B cell (primary cell): ENCODE measurements around the gene C1QTNF6. TPM values are rescaled to one million over a fixed set of nuclear protein-coding genes. Genes with fewer than 3 reads are reported as not detected.

Experiments used
- ATAC-seq: fragments of 200-7000 bp; cut with Tn5 transposase; one replicate; pipeline ENCODE4 v1.10.0; 2021; ENCODE audit warnings: low read depth, mild to moderate bottlenecking, moderate number of reproducible peaks, moderate library complexity
- CTCF ChIA-PET: fragments of 350-600 bp; sonication (Branson Sonifier 250); formaldehyde crosslinking; loops from one replicate; lab custom pipeline; 2021; ENCODE audit warnings: antibody characterized with exemption, inconsistent platforms; lab: Charles Lee
- POLR2A ChIA-PET: fragments of 350-600 bp; sonication (Branson Sonifier 250); formaldehyde crosslinking; loops from one replicate; lab custom pipeline; 2021; ENCODE audit warnings: antibody characterized with exemption; lab: Charles Lee
- DNase-seq: peaks from one replicate; pipeline ENCODE4 v3.0.0; 2013
- H2AFZ ChIP-seq: 2 replicates; pipeline ENCODE4 v1.6.1; 2012; ENCODE audit warnings: mild to moderate bottlenecking, low read depth, low read length; ENCODE audit not compliant: insufficient read depth, poor library complexity, severe bottlenecking
- H3K27ac ChIP-seq, 2 donors: 1 replicate in 1 of 2; 2 replicates in 1 of 2; pipeline ENCODE4 v1.5.1; 2012 to 2013; ENCODE audit warnings: low read length in 2 of 2, mild to moderate bottlenecking in 2 of 2, moderate library complexity in 1 of 2
- H3K27me3 ChIP-seq, 4 experiments: fragments of 200-600 bp in 1 of 4; sonication (generic) in 1 of 4; replicated peaks in 1 of 4; 1 replicate in 2 of 4; 2 replicates in 2 of 4; pipeline versions ENCODE4 v1.6.1 to v1.7.0; 2013 to 2016; ENCODE audit warnings: low read length in 3 of 4, mild to moderate bottlenecking in 2 of 4, mixed read lengths in 1 of 4, moderate library complexity in 1 of 4; ENCODE audit not compliant: insufficient read depth in 4 of 4, control insufficient read depth in 3 of 4; ENCODE audit errors: control extremely low read depth in 1 of 4
- H3K36me3 ChIP-seq, 2 experiments: replicated peaks in 1 of 2; 1 replicate in 1 of 2; 2 replicates in 1 of 2; pipeline versions ENCODE4 v1.6.1 to v1.7.1; 2013; ENCODE audit warnings: low read length in 1 of 2; ENCODE audit not compliant: insufficient read depth in 2 of 2, control insufficient read depth in 1 of 2; ENCODE audit errors: control extremely low read depth in 1 of 2, extremely low read depth in 1 of 2
- H3K4me1 ChIP-seq, 2 donors: fragments of 200-600 bp in 1 of 2; sonication (generic) in 1 of 2; 1 replicate in 1 of 2; 2 replicates in 1 of 2; pipeline versions ENCODE4 v1.5.1 to v1.6.1; 2013 to 2017; ENCODE audit warnings: low read length in 2 of 2; ENCODE audit not compliant: control insufficient read depth in 2 of 2, insufficient read depth in 2 of 2
- H3K4me2 ChIP-seq: replicated peaks from 2 replicates; pipeline ENCODE3; 2012; ENCODE audit warnings: mild to moderate bottlenecking, low read depth, low read length; ENCODE audit not compliant: poor library complexity, severe bottlenecking
- H3K4me3 ChIP-seq, 5 experiments: fragments of 200-600 bp in 1 of 5; sonication (generic) in 1 of 5; 1 replicate in 3 of 5; 2 replicates in 2 of 5; pipeline versions ENCODE4 v1.5.1 to v1.7.0; 2011 to 2016; ENCODE audit warnings: low read length in 4 of 5, mild to moderate bottlenecking in 4 of 5, low read depth in 2 of 5, control low read depth in 1 of 5, moderate library complexity in 1 of 5; ENCODE audit not compliant: insufficient read depth in 1 of 5; ENCODE audit errors: control extremely low read depth in 1 of 5, extremely low read depth in 1 of 5
- H3K79me2 ChIP-seq: fragments of 200-600 bp; sonication (generic); one replicate; pipeline ENCODE4 v1.6.0; 2016; ENCODE audit warnings: low read length; ENCODE audit not compliant: control insufficient read depth, insufficient read depth
- H3K9ac ChIP-seq: fragments of 200-600 bp; sonication (generic); 2 replicates; pipeline ENCODE4 v1.6.1; 2017; ENCODE audit warnings: mild to moderate bottlenecking, low read length, moderate library complexity
- H3K9me3 ChIP-seq, 3 donors: one replicate each; pipeline versions ENCODE4 v1.6.1 to v1.7.1; 2013; ENCODE audit warnings: low read length in 2 of 3; ENCODE audit not compliant: control insufficient read depth in 2 of 3, insufficient read depth in 1 of 3; ENCODE audit errors: control extremely low read depth in 1 of 3
- H4K20me1 ChIP-seq: 2 replicates; pipeline ENCODE4 v1.6.0; 2012; ENCODE audit warnings: mild to moderate bottlenecking, low read length; ENCODE audit not compliant: insufficient read depth, control insufficient read depth, poor library complexity, severe bottlenecking
- H3K27ac Mint-ChIP-seq: one replicate; pipeline ENCODE4 v1.8.0; 2021; ENCODE audit warnings: mixed read lengths
- H3K27me3 Mint-ChIP-seq: one replicate; pipeline ENCODE4 v1.8.0; 2021; ENCODE audit warnings: mixed read lengths
- H3K4me1 Mint-ChIP-seq: one replicate; pipeline ENCODE4 v1.8.0; 2021; ENCODE audit warnings: mixed read lengths
- H3K4me3 Mint-ChIP-seq: one replicate; pipeline ENCODE4 v1.8.0; 2021; ENCODE audit warnings: mixed read lengths
- H3K9me3 Mint-ChIP-seq: one replicate; pipeline ENCODE4 v1.8.0; 2022; ENCODE audit warnings: mixed read lengths; ENCODE audit not compliant: insufficient read depth
- EZH2 ChIP-seq: IDR thresholded peaks from 2 replicates; pipeline ENCODE4 v1.6.1; 2012; ENCODE audit warnings: borderline replicate concordance, low read depth, mild to moderate bottlenecking, moderate library complexity, low read length; ENCODE audit not compliant: insufficient read depth, poor library complexity, severe bottlenecking
- WGBS: methylation state at CpG from one replicate; pipeline ENCODE4 v1.1.5; 2013; ENCODE audit warnings: missing lambda C conversion rate; ENCODE audit not compliant: insufficient coverage; 5-methylcytosine and 5-hydroxymethylcytosine counted together
- intact Hi-C: fragments of 100-400 bp; cut with micrococcal nuclease; formaldehyde crosslinking; loops from one replicate; pipeline ENCODE4 v1.10.0; 2022
- polyA plus RNA-seq: library from polyadenylated mRNA; depleted of rRNA; stranded (reverse); fragments of >200 nt; gene quantifications from 2 replicates; pipeline ENCODE4 v1.2.3, GENCODE V29; 2012
- total RNA-seq, 2 donors: library from RNA; stranded (reverse); fragments of 120-200 nt in 1 of 2; gene quantifications; 1 replicate in 1 of 2; 2 replicates in 1 of 2; pipeline versions ENCODE4 v1.2.3 to v1.2.4, GENCODE V29; 2013 to 2022
- TF ChIP-seq, protein P1 (sequence below): fragments of 200-600 bp; IDR thresholded peaks from one replicate; pipeline ENCODE4 v1.8.0; 2022; ENCODE audit warnings: antibody characterized with exemption, mild to moderate bottlenecking

The C1QTNF6 gene
- total and polyA plus RNA-seq, 2 donors (not counting 1 experiment from before 2014, with no cell fraction given), result 18.5 to 33.9 TPM

DNA sequence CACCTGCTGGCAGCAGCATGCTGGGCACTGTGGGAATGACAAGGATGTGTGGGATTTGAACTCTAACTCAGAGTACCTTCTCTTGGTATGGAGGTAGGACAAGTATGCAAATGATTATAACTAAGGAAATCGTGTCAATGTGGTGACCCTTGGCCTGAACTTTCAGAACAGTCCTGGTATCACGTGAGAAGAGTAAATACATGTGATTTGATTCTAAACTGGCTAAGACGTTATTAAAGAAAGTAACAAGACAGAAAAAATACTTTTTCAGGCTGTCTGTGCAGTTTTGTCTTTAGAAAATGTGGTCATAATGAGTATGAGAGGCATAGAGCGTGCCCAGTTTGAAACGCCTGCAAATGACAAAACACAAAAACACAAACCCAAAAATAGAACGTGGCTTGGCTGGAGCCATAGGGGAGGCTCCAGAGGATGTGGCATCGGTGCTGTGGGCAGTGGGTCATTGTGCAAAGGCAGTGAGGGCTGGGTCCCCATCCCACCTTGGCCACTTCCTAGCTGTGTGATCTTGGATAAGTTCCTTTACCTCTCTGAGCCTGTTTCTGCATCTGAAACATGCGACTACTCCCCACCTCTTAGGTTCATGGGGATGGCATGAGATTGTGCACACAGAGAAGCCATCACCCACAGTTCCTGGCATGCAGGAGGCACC is 19.9 kb downstream of the C1QTNF6 start:
- ChIA-PET POLR2A (no interaction called here), CTCF (interaction anchor here (0.6 to 7.1 kb wide), 6 partner anchors 16 to 92 kb away, joined by 3 to 83 read pairs (median 4); no protein-coding TSS in a partner anchor)
- no peak overlapping the region for H3K4me3 Mint-ChIP-seq
- peaks cover 4% of the 10 kb centered on the region for H3K27me3 Mint-ChIP-seq
- ATAC-seq, result no peak
- no peak overlapping the region for H3K27ac Mint-ChIP-seq
- 54% methylated on average over 4 of the region's 8 CpGs for WGBS
- Histone ChIP-seq H3K36me3 (no peaks in the 10 kb centered on the region), H3K4me1 (peaks cover 11 to 32% of the 10 kb centered on the region in 2 donors), H3K79me2 (no peaks in the 10 kb centered on the region), H3K9me3 (no peaks in the 10 kb centered on the region), H3K4me2 (no peak overlapping the region), H3K4me3 (no peak overlapping the region), H3K9ac (no peak overlapping the region), H4K20me1 (no peaks in the 10 kb centered on the region), H2AFZ (no peak overlapping the region), H3K27me3 (no peaks in the 10 kb centered on the region), H3K27ac (no peak overlapping the region)
- peaks cover 27% of the 10 kb centered on the region for H3K4me1 Mint-ChIP-seq
- no peaks in the 10 kb centered on the region for H3K9me3 Mint-ChIP-seq
- no peak for DNase-seq
- TF ChIP-seq EZH2, result no peak
- intact Hi-C loops, result loop anchor here (2.0 kb wide), 1 partner anchor 89 kb away; no protein-coding TSS in a partner anchor

DNA sequence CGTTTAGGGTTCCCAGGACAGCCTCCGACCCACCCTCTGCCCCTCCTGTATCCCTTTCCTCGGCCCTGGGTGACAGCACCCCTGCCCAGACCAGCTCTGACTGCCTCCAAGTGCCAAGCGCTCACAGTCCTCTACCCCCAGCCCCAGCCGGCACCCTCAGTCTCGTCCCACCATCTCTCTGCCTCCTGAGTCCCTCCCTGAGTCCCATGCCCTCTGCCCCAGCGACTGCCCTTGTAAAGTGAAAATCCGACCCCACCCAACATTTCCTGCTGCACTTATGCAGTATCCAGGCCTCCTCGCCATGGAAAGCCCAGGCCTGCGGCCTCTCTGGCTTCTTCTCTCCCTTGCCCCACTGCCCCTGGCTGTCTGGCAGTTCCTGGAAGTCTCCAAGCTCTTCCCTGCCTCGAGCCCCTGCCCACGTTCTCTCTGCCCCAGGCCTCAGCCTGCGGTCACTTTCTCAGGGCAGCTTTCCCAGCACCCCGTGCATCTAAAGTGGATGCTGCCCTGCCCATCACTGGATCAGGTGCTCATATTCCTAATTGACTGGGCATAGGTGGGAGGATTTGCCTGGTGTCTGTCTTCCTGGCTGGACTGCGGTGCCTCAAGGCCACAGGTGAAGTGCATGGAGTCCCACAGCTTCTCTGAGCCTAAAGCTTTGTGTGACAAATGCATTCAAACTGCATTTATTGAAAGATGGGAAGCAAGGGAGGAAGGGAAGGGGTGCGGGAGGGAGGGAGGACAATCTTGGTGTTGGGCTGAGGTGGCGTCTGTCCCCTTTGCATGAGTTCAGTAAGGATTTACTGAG is 20.7 kb downstream of the C1QTNF6 start:
- no peak overlapping the region for H3K27ac Mint-ChIP-seq
- 80% methylated on average over 17 of the region's 17 CpGs for WGBS
- POLR2A ChIA-PET, result no interaction called here

More for the DNA sequence above, 20.7 kb downstream of the C1QTNF6 start:
- H3K4me3 ChIP-seq, result no peak overlapping the region
- Mint-ChIP-seq H3K4me1 (peaks cover 35% of the 10 kb centered on the region), H3K9me3 (no peaks in the 10 kb centered on the region), H3K27me3 (peaks cover 4% of the 10 kb centered on the region), H3K4me3 (no peak overlapping the region)
- H3K4me1 ChIP-seq, result peaks cover 17 to 39% of the 10 kb centered on the region in 2 donors
- H3K79me2 ChIP-seq, result no peaks in the 10 kb centered on the region
- no peak overlapping the region for H3K9ac ChIP-seq
- no peaks in the 10 kb centered on the region for H3K36me3 ChIP-seq
- ATAC-seq (no peak), DNase-seq (no peak)
- intact Hi-C loops, result loop anchor here (2.0 kb wide), 1 partner anchor 89 kb away; no protein-coding TSS in a partner anchor
- no peak for TF ChIP-seq EZH2
- TF ChIP-seq, protein P1, sequence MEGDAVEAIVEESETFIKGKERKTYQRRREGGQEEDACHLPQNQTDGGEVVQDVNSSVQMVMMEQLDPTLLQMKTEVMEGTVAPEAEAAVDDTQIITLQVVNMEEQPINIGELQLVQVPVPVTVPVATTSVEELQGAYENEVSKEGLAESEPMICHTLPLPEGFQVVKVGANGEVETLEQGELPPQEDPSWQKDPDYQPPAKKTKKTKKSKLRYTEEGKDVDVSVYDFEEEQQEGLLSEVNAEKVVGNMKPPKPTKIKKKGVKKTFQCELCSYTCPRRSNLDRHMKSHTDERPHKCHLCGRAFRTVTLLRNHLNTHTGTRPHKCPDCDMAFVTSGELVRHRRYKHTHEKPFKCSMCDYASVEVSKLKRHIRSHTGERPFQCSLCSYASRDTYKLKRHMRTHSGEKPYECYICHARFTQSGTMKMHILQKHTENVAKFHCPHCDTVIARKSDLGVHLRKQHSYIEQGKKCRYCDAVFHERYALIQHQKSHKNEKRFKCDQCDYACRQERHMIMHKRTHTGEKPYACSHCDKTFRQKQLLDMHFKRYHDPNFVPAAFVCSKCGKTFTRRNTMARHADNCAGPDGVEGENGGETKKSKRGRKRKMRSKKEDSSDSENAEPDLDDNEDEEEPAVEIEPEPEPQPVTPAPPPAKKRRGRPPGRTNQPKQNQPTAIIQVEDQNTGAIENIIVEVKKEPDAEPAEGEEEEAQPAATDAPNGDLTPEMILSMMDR, result no peak
- H3K9me3 ChIP-seq, result no peaks in the 10 kb centered on the region
- no peak overlapping the region for H3K27ac ChIP-seq
- H2AFZ ChIP-seq, result peak overlapping the region; percentile 60
- no peaks in the 10 kb centered on the region for H3K27me3 ChIP-seq
- CTCF ChIA-PET, result interaction anchor here (1.0 to 7.1 kb wide), 13 partner anchors 18 to 93 kb away, joined by 3 to 83 read pairs (median 4); partner anchors contain the start of genes IL2RB and RAC2
- peak overlapping the region; percentile 61 for H3K4me2 ChIP-seq
- H4K20me1 ChIP-seq, result no peaks in the 10 kb centered on the region
